Prostate gland (tissue), 2 donors: Measurements from ENCODE around the gene CNTN5. TPM values are rescaled to one million over a fixed set of nuclear protein-coding genes. Genes with fewer than 3 reads are reported as not detected.

Source experiments
- DNase-seq: peaks from one replicate; pipeline ENCODE4 v3.0.0-alpha.2; 2019; ENCODE audit warnings: low spot score
- H3K27ac ChIP-seq, 2 donors: fragments of 200-600 bp; sonication (generic); 2 replicates each; pipeline ENCODE4 v1.5.1; 2017 to 2019
- H3K27me3 ChIP-seq: fragments of 200-600 bp; sonication (generic); replicated peaks from 2 replicates; pipeline ENCODE4 v1.5.1; 2019; ENCODE audit not compliant: insufficient read depth
- H3K36me3 ChIP-seq, 2 donors: fragments of 200-600 bp; sonication (generic); 1 replicate in 1 of 2; 2 replicates in 1 of 2; pipeline versions ENCODE4 v1.5.1 to v1.8.1; 2017 to 2019
- H3K4me1 ChIP-seq: fragments of 200-600 bp; sonication (generic); replicated peaks from 2 replicates; pipeline ENCODE4 v1.5.1; 2019
- H3K4me3 ChIP-seq, 2 donors: fragments of 200-600 bp; sonication (generic); 2 replicates each; pipeline ENCODE4 v1.5.1; 2017 to 2019
- H3K9me3 ChIP-seq: fragments of 200-600 bp; sonication (generic); 2 replicates; pipeline ENCODE4 v1.5.1; 2017
- CTCF ChIP-seq, 4 experiments: fragments of 200-600 bp in 2 of 4; fragments of 450-650 bp in 2 of 4; sonication (generic) in 2 of 4; IDR thresholded peaks; 1 replicate in 3 of 4; 2 replicates in 1 of 4; pipeline ENCODE4 v1.5.1; 2016 to 2019; ENCODE audit warnings: antibody characterized with exemption in 4 of 4, mild to moderate bottlenecking in 2 of 4, moderate library complexity in 2 of 4
- POLR2A ChIP-seq: fragments of 450-650 bp; IDR thresholded peaks from one replicate; pipeline ENCODE4 v1.6.1; 2016; ENCODE audit warnings: antibody characterized with exemption, mild to moderate bottlenecking
- POLR2AphosphoS5 ChIP-seq: sonication (generic); formaldehyde crosslinking; IDR thresholded peaks from one replicate; pipeline ENCODE4 v1.6.1; 2017; ENCODE audit warnings: antibody characterized with exemption
- WGBS: methylation state at CpG from one replicate; pipeline ENCODE4 v1.1.5; 2018; 5-methylcytosine and 5-hydroxymethylcytosine counted together
- intact Hi-C: fragments of 100-400 bp; cut with DNase I; formaldehyde crosslinking; loops from one replicate; pipeline ENCODE4 v1.14.2; 2022
- total RNA-seq, 2 donors: library from RNA; depleted of rRNA; stranded (reverse); fragments of >200 nt; gene quantifications; one replicate each; pipeline ENCODE4 v1.1.0, GENCODE V29; 2016

The CNTN5 gene
- total RNA-seq, 2 donors from 2014 or later, result 1.0 TPM; not detected in 1

- DNase-seq, result no peak
- WGBS, result 52% methylated on average over 1 of the region's 1 CpG
- Histone ChIP-seq H3K9me3 (no peaks in the 10 kb centered on the region), H3K27ac (no peak overlapping the region), H3K4me3 (no peak overlapping the region), H3K4me1 (no peaks in the 10 kb centered on the region), H3K27me3 (no peaks in the 10 kb centered on the region), H3K36me3 (no peaks in the 10 kb centered on the region)
- TF ChIP-seq CTCF (IDR thresholded peaks at IDR 0.05), result no peak
- TF ChIP-seq POLR2A, result no peak
- TF ChIP-seq POLR2AphosphoS5, result no peak
- intact Hi-C loops, result no loop called here
Measured at GRCh38 chr11:99037057-99037456, 16.3 kb downstream of the CNTN5 start.

DNA sequence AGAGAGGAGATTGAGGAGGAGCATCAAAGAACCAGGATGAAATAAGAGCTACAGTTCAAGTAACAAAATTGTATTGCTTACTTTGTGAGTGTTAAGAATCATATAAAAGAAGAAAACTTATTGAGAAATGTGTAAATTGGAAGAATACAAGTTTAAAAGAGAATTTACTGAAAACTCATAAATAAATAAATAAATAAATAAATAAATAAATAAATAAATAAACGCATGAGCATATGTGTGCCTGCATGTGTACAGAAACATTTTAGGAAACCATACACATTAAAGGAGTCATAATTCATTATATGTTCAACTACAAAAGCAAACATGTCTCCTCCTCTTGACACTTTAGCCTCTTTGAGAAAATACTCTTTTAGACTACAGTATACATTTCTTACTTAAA is 42.6 kb downstream of the CNTN5 start:
- no peaks in the 10 kb centered on the region for H3K36me3 ChIP-seq
- intact Hi-C loops, result no loop called here
- no peaks in the 10 kb centered on the region for H3K27me3 ChIP-seq
- 67% methylated on average over 1 of the region's 1 CpG for WGBS
- no peak for DNase-seq
- no peak overlapping the region for H3K4me3 ChIP-seq
- H3K27ac ChIP-seq, result no peak overlapping the region
- H3K4me1 ChIP-seq, result no peaks in the 10 kb centered on the region
- no peak for TF ChIP-seq POLR2AphosphoS5
- TF ChIP-seq CTCF (IDR thresholded peaks at IDR 0.05), result no peak
- no peak for TF ChIP-seq POLR2A
- no peaks in the 10 kb centered on the region for H3K9me3 ChIP-seq

- H3K4me3 ChIP-seq, result no peak overlapping the region
- no peak overlapping the region for H3K27ac ChIP-seq
- no peak for DNase-seq
- no peaks in the 10 kb centered on the region for H3K36me3 ChIP-seq
- intact Hi-C loops, result no loop called here
- H3K9me3 ChIP-seq, result no peaks in the 10 kb centered on the region
- H3K27me3 ChIP-seq, result no peaks in the 10 kb centered on the region
- H3K4me1 ChIP-seq, result no peaks in the 10 kb centered on the region
- no peak for TF ChIP-seq CTCF (IDR thresholded peaks at IDR 0.05)
- no peak for TF ChIP-seq POLR2AphosphoS5
- TF ChIP-seq POLR2A, result no peak
Measured at GRCh38 chr11:99065121-99065520, 44.4 kb downstream of the CNTN5 start.

DNA sequence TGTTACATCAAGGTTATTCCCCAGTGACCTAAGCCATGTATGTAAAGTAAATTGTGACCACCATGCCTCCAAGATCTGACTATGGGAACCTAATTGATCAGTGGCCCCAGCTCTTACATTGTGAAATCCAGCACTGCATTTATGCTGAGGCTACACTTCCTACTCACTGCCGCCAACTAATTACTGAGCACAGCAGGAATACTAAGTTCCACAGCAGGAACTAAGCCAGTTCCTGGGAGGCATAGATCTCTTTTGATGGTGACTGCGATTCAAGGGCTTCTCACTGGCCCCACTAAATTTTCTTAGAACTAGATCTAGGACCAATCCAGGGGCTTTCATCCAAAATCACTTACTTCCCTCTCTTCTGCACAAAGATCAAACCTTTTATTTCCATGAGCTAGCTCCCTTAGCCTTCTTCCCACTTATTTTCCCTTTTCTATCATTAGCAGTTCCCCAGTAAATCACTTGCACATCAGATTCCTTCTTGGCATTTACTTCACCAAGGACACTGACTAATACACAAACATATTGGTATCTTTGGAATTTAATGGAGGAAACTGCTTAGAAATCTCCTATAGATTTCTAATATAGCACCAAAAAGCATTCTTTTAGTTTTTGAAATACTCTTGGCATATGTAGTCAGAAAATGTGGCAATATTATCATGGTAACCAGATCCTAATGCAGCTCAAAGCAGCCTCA is 46.0 kb downstream of the CNTN5 start:
- Histone ChIP-seq H3K27me3 (no peaks in the 10 kb centered on the region), H3K9me3 (no peaks in the 10 kb centered on the region), H3K4me3 (no peak overlapping the region), H3K36me3 (no peaks in the 10 kb centered on the region), H3K27ac (no peak overlapping the region), H3K4me1 (no peaks in the 10 kb centered on the region)
- no peak for TF ChIP-seq POLR2AphosphoS5
- TF ChIP-seq CTCF (IDR thresholded peaks at IDR 0.05), result no peak
- intact Hi-C loops, result no loop called here
- 81% methylated on average over 2 of the region's 2 CpGs for WGBS
- no peak for DNase-seq

DNA sequence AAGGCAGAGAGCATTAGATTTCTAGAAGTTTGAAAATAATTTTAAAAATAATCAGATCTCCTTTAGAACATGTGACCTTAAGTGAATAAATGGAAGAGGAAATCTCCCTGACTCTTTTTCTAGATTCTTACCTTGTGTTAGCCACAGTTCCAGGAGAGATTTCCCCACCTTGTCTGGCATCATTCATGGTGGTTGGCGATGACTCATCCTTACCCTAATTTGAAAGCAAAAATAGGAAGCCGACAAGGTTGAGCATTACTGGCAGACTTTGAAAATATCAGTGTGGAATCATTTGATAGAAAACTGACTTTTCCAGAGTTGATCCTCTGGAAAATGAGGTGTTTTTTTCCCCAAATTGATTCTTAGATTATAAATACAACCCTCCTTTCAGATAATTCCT is 48.1 kb downstream of the CNTN5 start:
- no peaks in the 10 kb centered on the region for H3K27me3 ChIP-seq
- 82% methylated on average over 2 of the region's 2 CpGs for WGBS

More for the DNA sequence above, 48.1 kb downstream of the CNTN5 start:
- no peak overlapping the region for H3K4me3 ChIP-seq
- H3K9me3 ChIP-seq, result no peaks in the 10 kb centered on the region
- no peaks in the 10 kb centered on the region for H3K4me1 ChIP-seq
- TF ChIP-seq POLR2A, result no peak
- no peaks in the 10 kb centered on the region for H3K36me3 ChIP-seq
- intact Hi-C loops, result no loop called here
- DNase-seq, result no peak
- no peak overlapping the region for H3K27ac ChIP-seq
